ENCODE results near the gene CYFIP2.

The CYFIP2 gene

DNA sequence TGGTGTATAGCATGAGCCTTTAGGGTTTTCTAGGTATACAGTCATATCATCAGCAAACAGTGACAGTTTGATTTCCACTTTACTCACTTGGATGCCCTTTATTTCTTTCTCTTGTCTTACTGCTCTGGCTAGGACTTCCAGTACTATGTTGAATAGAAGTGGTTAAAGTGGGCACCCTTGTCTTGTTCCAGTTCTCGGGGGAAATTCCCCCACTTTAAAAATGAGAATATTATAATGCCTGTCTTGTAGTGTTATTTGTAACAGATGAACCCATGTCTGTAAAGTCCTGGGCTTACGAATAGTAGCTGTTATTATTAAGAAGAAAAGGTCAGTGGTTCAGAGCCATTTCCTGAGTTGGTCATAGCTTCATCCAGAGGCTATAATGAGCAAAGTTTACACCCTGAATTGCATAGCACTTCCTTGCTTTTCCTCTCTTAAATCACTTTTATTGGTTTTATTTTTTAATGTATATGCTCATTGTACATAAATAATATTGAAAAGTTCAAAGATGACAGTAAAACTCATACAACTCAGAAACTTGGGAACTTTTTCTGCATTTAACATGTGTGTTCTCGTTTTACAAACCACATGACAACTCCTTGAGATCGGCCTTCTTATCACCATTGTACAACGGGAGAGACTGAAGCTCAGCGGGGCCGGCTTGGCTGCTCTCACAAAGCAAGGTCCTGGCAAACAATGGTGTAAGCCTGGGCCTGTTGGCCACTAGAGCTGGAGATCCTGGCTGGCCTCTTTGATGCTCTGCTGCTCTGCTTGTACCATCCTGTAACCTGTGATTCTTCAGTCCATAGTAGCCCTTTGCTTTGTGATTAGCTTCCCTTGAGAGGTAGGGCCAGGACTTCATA lies 85.2 kb downstream of the CYFIP2 start:
- Histone ChIP-seq H3K9me3 (no peaks in the 10 kb centered on the region), H3K4me2 (no peak overlapping the region), H3K27ac (no peak overlapping the region), H3K4me3 (no peak overlapping the region), H3K27me3 (no peaks in the 10 kb centered on the region), H3K9ac (no peak overlapping the region), H4K20me1 (peaks cover 61% of the 10 kb centered on the region; the same call in 1 of the 2 replicates), H3K4me1 (no peaks in the 10 kb centered on the region), H3K36me3 (peaks cover 97% of the 10 kb centered on the region)
- TF ChIP-seq Cebpa-rat (IDR thresholded peaks at IDR 0.05) = no peak

DNA sequence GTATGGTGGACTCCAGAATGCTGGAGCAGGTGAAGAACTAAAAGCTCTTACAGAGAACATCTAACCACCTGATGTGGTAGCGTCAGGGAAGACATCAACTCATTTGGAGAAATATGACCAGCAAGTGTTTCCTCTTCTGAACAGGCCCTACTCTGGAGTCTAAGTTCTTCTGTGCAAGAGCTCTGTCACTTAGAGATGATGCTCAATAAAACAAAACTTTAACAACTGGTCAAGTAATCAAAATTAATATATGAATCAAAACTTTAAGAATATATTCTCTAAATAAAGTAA lies 85.8 kb downstream of the CYFIP2 start:
- TF ChIP-seq Cebpa-rat (IDR thresholded peaks at IDR 0.05) = no peak
- Histone ChIP-seq H3K4me2 (no peak overlapping the region), H3K9me3 (no peaks in the 10 kb centered on the region), H3K9ac (no peak overlapping the region), H3K36me3 (peaks cover 97% of the 10 kb centered on the region), H3K27me3 (no peaks in the 10 kb centered on the region), H3K27ac (no peak overlapping the region), H3K4me1 (no peaks in the 10 kb centered on the region), H4K20me1 (peaks cover 62% of the 10 kb centered on the region; the same call in 1 of the 2 replicates), H3K4me3 (no peak overlapping the region)

DNA sequence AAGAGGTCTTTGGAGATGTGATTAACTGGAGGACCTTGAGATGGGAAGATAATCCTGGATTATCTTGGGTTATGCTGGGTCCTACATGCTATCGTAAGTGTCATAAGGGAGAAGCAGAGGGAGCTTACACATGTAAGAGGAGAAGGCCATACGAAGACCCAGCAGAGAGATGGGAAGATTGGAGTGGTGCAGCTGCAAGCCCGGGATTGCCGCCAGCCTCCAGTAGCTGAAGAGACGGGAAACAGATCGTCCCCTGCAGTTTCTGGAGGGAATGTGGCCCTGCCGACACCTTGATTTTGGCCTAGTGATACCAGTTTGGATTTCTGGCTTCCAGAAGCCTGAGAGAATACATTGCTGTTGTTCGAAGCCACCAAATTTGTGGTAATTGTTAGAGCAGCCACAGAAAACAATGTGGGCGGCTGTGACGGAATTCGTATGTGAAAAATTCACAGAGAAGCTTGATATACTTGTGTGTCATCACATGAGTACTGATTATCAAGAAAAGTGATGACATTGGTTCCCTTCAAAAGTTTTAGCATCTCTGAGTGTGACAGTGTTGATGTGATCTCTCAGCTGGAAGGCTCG lies 86.9 kb downstream of the CYFIP2 start:
- Histone ChIP-seq H3K27me3 (no peaks in the 10 kb centered on the region), H3K9ac (no peak overlapping the region), H3K27ac (no peak overlapping the region), H3K4me3 (no peak overlapping the region), H3K4me1 (no peaks in the 10 kb centered on the region), H3K36me3 (peaks cover 97% of the 10 kb centered on the region), H3K9me3 (no peaks in the 10 kb centered on the region), H4K20me1 (peaks cover 58% of the 10 kb centered on the region; the same call in 1 of the 2 replicates), H3K4me2 (no peak overlapping the region)
- no peak for TF ChIP-seq Cebpa-rat (IDR thresholded peaks at IDR 0.05)

DNA sequence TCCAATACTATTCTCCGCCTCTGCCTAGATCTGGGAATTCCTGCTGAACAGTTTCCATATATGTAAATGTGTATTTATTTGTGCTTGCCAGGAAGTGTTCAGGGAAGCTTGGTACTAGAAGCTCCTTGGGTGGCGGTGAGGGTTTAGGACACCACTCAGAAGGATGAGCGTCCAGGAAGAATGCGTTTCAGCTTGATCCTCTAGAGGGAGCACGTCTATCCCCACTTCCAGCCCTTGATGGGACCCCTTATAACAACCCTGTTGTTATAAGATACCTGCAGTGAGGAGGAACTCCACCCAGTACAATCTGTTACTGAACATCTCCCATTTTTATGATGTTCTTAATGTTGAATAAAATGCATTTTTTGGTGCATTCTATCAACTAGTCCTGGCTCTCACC lies 88.9 kb downstream of the CYFIP2 start:
- Histone ChIP-seq H3K27me3 (no peaks in the 10 kb centered on the region), H3K9me3 (no peaks in the 10 kb centered on the region), H3K4me2 (no peak overlapping the region), H3K27ac (no peak overlapping the region), H3K4me3 (no peak overlapping the region), H3K36me3 (peaks cover 98% of the 10 kb centered on the region), H3K9ac (no peak overlapping the region), H3K4me1 (no peaks in the 10 kb centered on the region), H4K20me1 (peaks cover 65% of the 10 kb centered on the region; the same call in 1 of the 2 replicates)
- no peak for TF ChIP-seq Cebpa-rat (IDR thresholded peaks at IDR 0.05)

- H4K20me1 ChIP-seq = peaks cover 57% of the 10 kb centered on the region; the same call in 1 of the 2 replicates
- no peaks in the 10 kb centered on the region for H3K27me3 ChIP-seq
- no peak overlapping the region for H3K9ac ChIP-seq
- peaks cover 100% of the 10 kb centered on the region for H3K36me3 ChIP-seq
- no peak overlapping the region for H3K4me3 ChIP-seq
- no peaks in the 10 kb centered on the region for H3K9me3 ChIP-seq
- H3K4me2 ChIP-seq = no peak overlapping the region
- H3K4me1 ChIP-seq = no peaks in the 10 kb centered on the region
- no peak overlapping the region for H3K27ac ChIP-seq
- TF ChIP-seq Cebpa-rat (IDR thresholded peaks at IDR 0.05) = no peak
Observed at GRCh38 chr5:157356576-157356975, 90.7 kb downstream of the CYFIP2 start.

- H4K20me1 ChIP-seq = peaks cover 48% of the 10 kb centered on the region; the same call in 1 of the 2 replicates
- H3K4me1 ChIP-seq = no peaks in the 10 kb centered on the region
- no peaks in the 10 kb centered on the region for H3K9me3 ChIP-seq
- TF ChIP-seq Cebpa-rat (IDR thresholded peaks at IDR 0.05) = no peak
- no peak overlapping the region for H3K9ac ChIP-seq
- H3K27ac ChIP-seq = no peak overlapping the region
- H3K27me3 ChIP-seq = no peaks in the 10 kb centered on the region
- no peak overlapping the region for H3K4me2 ChIP-seq
- H3K36me3 ChIP-seq = peaks cover 100% of the 10 kb centered on the region
- no peak overlapping the region for H3K4me3 ChIP-seq
Observed at GRCh38 chr5:157357823-157358222, 91.9 kb downstream of the CYFIP2 start.

- H3K36me3 ChIP-seq = peaks cover 100% of the 10 kb centered on the region
Observed at GRCh38 chr5:157358871-157359270, 92.9 kb downstream of the CYFIP2 start.

DNA sequence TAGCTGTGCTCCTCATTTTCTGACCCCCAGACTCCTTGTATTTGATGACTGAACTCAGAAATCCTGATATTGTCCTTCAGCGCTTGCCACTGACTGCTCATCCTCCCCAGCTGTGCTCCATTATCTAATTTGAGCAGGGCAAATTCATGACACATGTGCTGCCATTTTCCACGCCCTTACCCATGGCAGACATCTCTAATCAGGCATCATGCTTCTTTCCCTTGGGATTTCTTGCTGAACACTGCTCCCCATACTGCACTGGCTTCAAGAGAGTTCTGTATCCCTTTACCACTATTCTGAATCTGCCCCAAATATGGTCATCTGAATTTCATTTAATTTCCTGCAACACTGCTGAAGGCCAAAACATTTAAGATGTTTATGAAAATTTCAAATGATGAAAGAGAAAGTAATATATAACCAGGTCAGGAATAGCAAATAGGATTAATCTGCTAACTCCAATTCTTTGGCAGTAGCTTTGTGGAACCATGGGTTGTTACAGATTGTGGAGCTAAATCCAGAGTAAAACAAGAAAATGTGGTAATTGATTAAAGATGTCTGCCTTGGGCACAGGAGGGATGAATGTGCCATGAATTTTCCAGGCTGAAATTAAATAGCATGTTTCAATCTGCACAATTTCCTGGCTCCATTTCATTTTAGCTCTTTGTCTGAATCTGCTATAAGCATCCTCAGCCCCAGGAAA lies 93.6 kb downstream of the CYFIP2 start:
- H3K9ac ChIP-seq = no peak overlapping the region
- peaks cover 99% of the 10 kb centered on the region for H3K36me3 ChIP-seq
- H3K9me3 ChIP-seq = no peaks in the 10 kb centered on the region
- H3K4me2 ChIP-seq = no peak overlapping the region
- H3K27ac ChIP-seq = no peak overlapping the region
- H3K4me3 ChIP-seq = no peak overlapping the region
- H4K20me1 ChIP-seq = peaks cover 47% of the 10 kb centered on the region; the same call in 1 of the 2 replicates
- no peaks in the 10 kb centered on the region for H3K4me1 ChIP-seq
- H3K27me3 ChIP-seq = no peaks in the 10 kb centered on the region
- no peak for TF ChIP-seq Cebpa-rat (IDR thresholded peaks at IDR 0.05)

More at GRCh38 chr5:157358871-157359270, 92.9 kb downstream of the CYFIP2 start:
- H3K27me3 ChIP-seq = no peaks in the 10 kb centered on the region
- H3K4me1 ChIP-seq = no peaks in the 10 kb centered on the region
- no peak overlapping the region for H3K9ac ChIP-seq
- no peak overlapping the region for H3K4me3 ChIP-seq
- H3K9me3 ChIP-seq = no peaks in the 10 kb centered on the region
- no peak overlapping the region for H3K27ac ChIP-seq
- no peak overlapping the region for H3K4me2 ChIP-seq
- H4K20me1 ChIP-seq = peaks cover 47% of the 10 kb centered on the region; the same call in 1 of the 2 replicates
- no peak for TF ChIP-seq Cebpa-rat (IDR thresholded peaks at IDR 0.05)

DNA sequence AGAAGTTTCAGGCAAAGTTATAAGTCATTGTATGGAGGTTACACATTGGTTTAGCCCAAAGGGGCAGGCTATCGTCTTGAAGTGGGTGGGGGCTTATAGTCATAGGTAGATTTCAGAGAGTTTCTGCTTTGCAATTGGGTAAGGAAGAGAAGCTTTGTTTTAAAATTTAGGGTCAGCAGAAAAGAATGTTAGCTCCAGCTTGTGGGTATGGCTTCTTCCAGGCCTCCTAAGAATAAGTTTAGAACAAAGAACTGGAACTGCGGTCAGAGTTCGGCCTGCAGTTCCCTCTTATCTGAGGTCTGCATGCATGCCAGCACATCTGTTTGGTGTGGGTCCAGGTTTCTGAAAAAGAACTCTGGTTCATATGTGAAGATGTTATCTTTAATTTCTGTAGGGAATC lies 96.1 kb downstream of the CYFIP2 start:
- Histone ChIP-seq H3K36me3 (peaks cover 99% of the 10 kb centered on the region), H3K4me3 (no peak overlapping the region), H3K27me3 (no peaks in the 10 kb centered on the region), H4K20me1 (peaks cover 48% of the 10 kb centered on the region; the same call in 1 of the 2 replicates), H3K27ac (no peak overlapping the region), H3K4me1 (no peaks in the 10 kb centered on the region), H3K9ac (no peak overlapping the region), H3K9me3 (no peaks in the 10 kb centered on the region), H3K4me2 (no peak overlapping the region)
- no peak for TF ChIP-seq Cebpa-rat (IDR thresholded peaks at IDR 0.05)

GRCh38 chr5:157362502-157362901 lies 96.6 kb downstream of the CYFIP2 start:
- H3K4me2 ChIP-seq = no peak overlapping the region
- peaks cover 99% of the 10 kb centered on the region for H3K36me3 ChIP-seq
- H3K9me3 ChIP-seq = no peaks in the 10 kb centered on the region
- no peak overlapping the region for H3K27ac ChIP-seq
- no peaks in the 10 kb centered on the region for H3K4me1 ChIP-seq
- no peak for TF ChIP-seq Cebpa-rat (IDR thresholded peaks at IDR 0.05)
- H3K4me3 ChIP-seq = no peak overlapping the region
- H4K20me1 ChIP-seq = peaks cover 53% of the 10 kb centered on the region; the same call in 1 of the 2 replicates
- no peaks in the 10 kb centered on the region for H3K27me3 ChIP-seq
- no peak overlapping the region for H3K9ac ChIP-seq

All from BLaER1 (cell line).